Tibial nerve (tissue), 4 donors: ENCODE measurements around the gene RAB33A.

Experiments used
- EP300 ChIP-seq, 2 donors: sonication (generic); formaldehyde crosslinking; IDR thresholded peaks; one replicate each; pipeline ENCODE4 v1.6.1; 2017; ENCODE audit warnings: antibody characterized with exemption in 2 of 2, mild to moderate bottlenecking in 1 of 2
- TF ChIP-seq, protein P1 (sequence below), 5 experiments: fragments of 200-600 bp in 3 of 5; fragments of 450-650 bp in 2 of 5; sonication (generic) in 3 of 5; IDR thresholded peaks; one replicate each; pipeline ENCODE4 v1.5.1; 2016 to 2019; ENCODE audit warnings: antibody characterized with exemption in 5 of 5, mild to moderate bottlenecking in 3 of 5, moderate library complexity in 2 of 5

DNA sequence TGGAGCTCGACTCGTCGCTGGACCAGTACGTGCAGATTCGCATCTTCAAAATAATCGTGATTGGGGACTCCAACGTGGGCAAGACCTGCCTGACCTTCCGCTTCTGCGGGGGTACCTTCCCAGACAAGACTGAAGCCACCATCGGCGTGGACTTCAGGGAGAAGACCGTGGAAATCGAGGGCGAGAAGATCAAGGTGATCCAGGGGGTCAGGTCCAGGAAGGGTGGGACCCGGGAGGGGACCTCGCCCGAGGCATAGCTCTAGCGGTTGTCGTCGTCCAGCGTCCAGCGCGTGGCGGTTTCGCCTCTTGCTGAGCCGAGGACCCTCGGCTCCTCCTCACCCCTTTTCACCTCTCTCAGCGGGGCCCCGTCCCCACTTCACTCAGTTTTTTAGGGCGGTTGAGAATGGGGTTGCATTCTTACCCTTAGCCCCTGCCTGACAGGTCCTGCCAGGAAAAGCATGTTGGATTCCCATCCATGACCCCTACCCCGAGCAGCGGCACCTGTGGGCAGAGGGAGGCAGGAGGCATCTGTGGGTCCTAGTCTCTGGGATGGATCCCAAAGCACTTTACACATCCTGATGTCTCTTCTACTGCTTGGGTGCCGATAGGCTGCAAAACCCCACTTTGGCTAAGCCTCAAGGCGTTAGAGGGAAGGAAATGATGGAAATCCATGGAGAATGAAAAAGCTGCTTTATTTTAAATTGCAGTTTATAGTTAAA is 524 bp downstream of the RAB33A start:
- no peak for TF ChIP-seq EP300 (IDR thresholded peaks at IDR 0.05)
- TF ChIP-seq, protein P1, sequence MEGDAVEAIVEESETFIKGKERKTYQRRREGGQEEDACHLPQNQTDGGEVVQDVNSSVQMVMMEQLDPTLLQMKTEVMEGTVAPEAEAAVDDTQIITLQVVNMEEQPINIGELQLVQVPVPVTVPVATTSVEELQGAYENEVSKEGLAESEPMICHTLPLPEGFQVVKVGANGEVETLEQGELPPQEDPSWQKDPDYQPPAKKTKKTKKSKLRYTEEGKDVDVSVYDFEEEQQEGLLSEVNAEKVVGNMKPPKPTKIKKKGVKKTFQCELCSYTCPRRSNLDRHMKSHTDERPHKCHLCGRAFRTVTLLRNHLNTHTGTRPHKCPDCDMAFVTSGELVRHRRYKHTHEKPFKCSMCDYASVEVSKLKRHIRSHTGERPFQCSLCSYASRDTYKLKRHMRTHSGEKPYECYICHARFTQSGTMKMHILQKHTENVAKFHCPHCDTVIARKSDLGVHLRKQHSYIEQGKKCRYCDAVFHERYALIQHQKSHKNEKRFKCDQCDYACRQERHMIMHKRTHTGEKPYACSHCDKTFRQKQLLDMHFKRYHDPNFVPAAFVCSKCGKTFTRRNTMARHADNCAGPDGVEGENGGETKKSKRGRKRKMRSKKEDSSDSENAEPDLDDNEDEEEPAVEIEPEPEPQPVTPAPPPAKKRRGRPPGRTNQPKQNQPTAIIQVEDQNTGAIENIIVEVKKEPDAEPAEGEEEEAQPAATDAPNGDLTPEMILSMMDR (IDR thresholded peaks at IDR 0.05), result no peak
